Heart left ventricle (tissue), 16 donors: ENCODE data around the gene PRMT7. TPM values are rescaled to one million over a fixed set of nuclear protein-coding genes. Genes with fewer than 3 reads are reported as not detected.

ENCODE experiments used
- ATAC-seq, 4 donors: fragments of 200-7000 bp; cut with Tn5 transposase; one replicate each; pipeline ENCODE4 v1.9.1; 2020 to 2022; ENCODE audit warnings: moderate library complexity in 4 of 4, mild to moderate bottlenecking in 3 of 4, moderate number of reproducible peaks in 1 of 4
- DNase-seq, 5 donors: peaks; one replicate each; pipeline ENCODE4 v3.0.0-alpha.2; 2020
- H3K27ac ChIP-seq, 12 donors: fragments of 200-600 bp; sonication (generic) in 4 of 12; one replicate each; pipeline versions ENCODE4 v1.5.0 to v1.8.0; 2016 to 2022; ENCODE audit warnings: mild to moderate bottlenecking in 2 of 12
- H3K27me3 ChIP-seq, 9 donors: fragments of 200-600 bp; sonication (generic) in 2 of 9; one replicate each; pipeline versions ENCODE4 v1.5.1 to v1.8.0; 2016 to 2022; ENCODE audit warnings: mild to moderate bottlenecking in 3 of 9
- H3K36me3 ChIP-seq, 9 donors: fragments of 200-600 bp; sonication (generic) in 2 of 9; one replicate each; pipeline versions ENCODE4 v1.5.0 to v1.8.0; 2018 to 2022; ENCODE audit warnings: mild to moderate bottlenecking in 2 of 9
- H3K4me1 ChIP-seq, 12 donors: fragments of 200-600 bp; sonication (generic) in 4 of 12; one replicate each; pipeline versions ENCODE4 v1.5.0 to v1.8.0; 2016 to 2022; ENCODE audit warnings: mild to moderate bottlenecking in 3 of 12
- H3K4me3 ChIP-seq, 12 donors: fragments of 200-600 bp; sonication (generic) in 4 of 12; one replicate each; pipeline versions ENCODE4 v1.5.0 to v1.8.0; 2017 to 2022; ENCODE audit warnings: mild to moderate bottlenecking in 9 of 12, moderate library complexity in 4 of 12
- H3K9me3 ChIP-seq, 12 donors: fragments of 200-600 bp; sonication (generic) in 4 of 12; one replicate each; pipeline versions ENCODE4 v1.5.0 to v1.8.0; 2016 to 2022; ENCODE audit warnings: mild to moderate bottlenecking in 1 of 12
- CTCF ChIP-seq, 12 donors: fragments of 200-600 bp; sonication (generic) in 4 of 12; IDR thresholded peaks; one replicate each; pipeline versions ENCODE4 v1.5.0 to v1.8.0; 2018 to 2022; ENCODE audit warnings: antibody characterized with exemption in 12 of 12, mild to moderate bottlenecking in 5 of 12
- POLR2A ChIP-seq, 2 donors: fragments of 450-650 bp; IDR thresholded peaks; one replicate each; pipeline ENCODE4 v1.6.1; 2017; ENCODE audit warnings: antibody characterized with exemption in 2 of 2, mild to moderate bottlenecking in 2 of 2, moderate library complexity in 2 of 2
- WGBS, 4 donors: extraction: QIAGEN DNeasy Blood & Tissue Kit in 2 of 4; methylation state at CpG; one replicate each; pipeline versions ENCODE4 v1.1.5 to v1.1.7; 2013 to 2018; 5-methylcytosine and 5-hydroxymethylcytosine counted together
- intact Hi-C, 10 donors: fragments of 100-400 bp; cut with DNase I; formaldehyde crosslinking; loops; one replicate each; pipeline versions ENCODE4 v1.11.1 to v1.14.2; 2022
- polyA plus RNA-seq, 2 donors: library from polyadenylated mRNA; stranded (reverse); fragments of 200-250 nt; gene quantifications; one replicate each; pipeline ENCODE4 v1.2.3, GENCODE V29; 2013
- total RNA-seq, 9 donors: library from RNA; depleted of rRNA in 2 of 9; stranded (reverse); fragments of >200 nt in 2 of 9; fragmentation: NEBNext Ultra II Directional in 3 of 9; extraction: Animal tissue kit (Norgen Biotek cat#: 25700) in 3 of 9; gene quantifications; one replicate each; pipeline versions ENCODE4 v1.1.0 to v1.2.4, GENCODE V29; 2016 to 2023
- donor health status: ischemic (EF 13 %, LVEDD 7.1; RV severe dilation, severe dysfunction).
- donor health status: healthy with polysubstance abuse.
- donor health status: DM: no; HTN: yes; CAD: no.
- donor health status: DM: no; HTN: no; CAD: no.
- donor health status: ischemic (EF 25% LVEDD 6.9; RV normal size, moderate dysfunction).
- donor health status: ischemic (EF 25% LVEDD 5.7; RV mildly dilated, moderate dysfunction).
- donor health status: healthy.
- donor health status: DM: yes; HTN: yes; CAD: no.
- donor health status: ischemic (EF 35%, LVEDD 5.7; RV mildly dilated, moderate dysfunction).
- donor health status: nonischemic (EF 11% LVEDD 7.7; RV severe dilation, severe dysfunction).
- donor health status: DM: yes; HTN: yes; CAD: no.
- donor health status: PGD.
- donor health status: ischemic (EF 29% LVEDD 5.4; RV normal size, mild dysfunction).
- donor health status: nonischemic (EF 23%, LVEDD 6.1; RV moderate dilation, normal function).

PRMT7 gene
- total and polyA plus RNA-seq, 11 donors, result 21.0 to 37.4 (median 30.7) TPM

GRCh38 chr16:68379472-68380347, 68.9 kb downstream of the PRMT7 start:
- ATAC-seq (no peak), DNase-seq (peak in 1 of 5 donors; percentile 42)
- WGBS, 4 donors, result 74 to 84% (median 81%) methylated on average over 15 to 18 of the region's 18 CpGs
- Histone ChIP-seq H3K4me3 (no peak overlapping the region), H3K27ac (no peak overlapping the region), H3K4me1 (no peaks in the 10 kb centered on the region), H3K9me3 (no peaks in the 10 kb centered on the region), H3K36me3 (no peaks in the 10 kb centered on the region), H3K27me3 (no peaks in the 10 kb centered on the region)
- intact Hi-C loops, result no loop called here
- no peak for TF ChIP-seq CTCF (IDR thresholded peaks at IDR 0.05)
- no peak for TF ChIP-seq POLR2A (IDR thresholded peaks at IDR 0.05)

- H3K4me3 ChIP-seq, result no peak overlapping the region
- H3K27me3 ChIP-seq, result no peaks in the 10 kb centered on the region
- no peak for TF ChIP-seq CTCF (IDR thresholded peaks at IDR 0.05)
- no peak for TF ChIP-seq POLR2A (IDR thresholded peaks at IDR 0.05)
- no peaks in the 10 kb centered on the region for H3K4me1 ChIP-seq
- intact Hi-C loops, result no loop called here
- WGBS, 4 donors, result 83 to 96% (median 93%) methylated on average over 4 to 5 of the region's 5 CpGs
- DNase-seq, result peak in 2 of 5 donors; percentile 9 to 50
- ATAC-seq, result no peak
- H3K27ac ChIP-seq, result no peak overlapping the region
- H3K36me3 ChIP-seq, result no peaks in the 10 kb centered on the region
- no peaks in the 10 kb centered on the region for H3K9me3 ChIP-seq
Observed at GRCh38 chr16:68380348-68380670, 69.5 kb downstream of the PRMT7 start.

DNA sequence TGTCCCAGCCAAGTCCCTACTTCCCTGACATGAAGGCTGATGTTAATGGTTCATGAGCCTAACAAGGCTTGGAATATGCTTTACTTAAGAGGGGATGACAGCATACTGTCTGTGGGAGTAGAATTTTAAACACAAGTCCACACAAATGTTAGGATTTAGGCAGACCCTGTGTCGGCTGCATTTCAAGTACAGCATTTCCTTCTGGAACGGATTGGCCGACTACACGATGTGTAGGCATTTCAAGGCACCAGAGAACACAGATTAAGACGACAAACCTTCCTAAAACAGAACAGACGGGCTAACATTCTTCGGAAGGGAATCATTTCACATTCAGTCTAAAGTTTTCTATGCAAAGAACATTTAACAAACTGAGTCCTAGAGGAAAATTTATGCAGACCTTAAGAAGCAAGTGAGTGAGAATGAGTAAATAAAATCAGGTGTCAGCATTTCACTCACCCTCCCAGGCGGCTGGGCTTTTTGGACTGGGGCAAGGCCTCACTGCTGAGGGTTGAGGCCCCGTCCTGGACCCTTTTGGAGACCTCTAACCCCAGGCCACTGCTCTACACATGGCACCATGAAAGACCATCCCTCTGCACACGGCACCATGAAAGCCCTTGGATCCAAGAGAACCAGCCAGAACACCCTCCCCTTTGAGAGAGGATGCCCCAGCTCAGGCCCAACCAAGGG, 70.0 kb downstream of the PRMT7 start:
- ATAC-seq (no peak), DNase-seq (peak in 1 of 5 donors; percentile 48)
- no peak for TF ChIP-seq CTCF (IDR thresholded peaks at IDR 0.05)
- no peak for TF ChIP-seq POLR2A (IDR thresholded peaks at IDR 0.05)
- Histone ChIP-seq H3K27ac (no peak overlapping the region), H3K4me3 (no peak overlapping the region), H3K36me3 (no peaks in the 10 kb centered on the region), H3K4me1 (no peaks in the 10 kb centered on the region), H3K27me3 (no peaks in the 10 kb centered on the region), H3K9me3 (no peaks in the 10 kb centered on the region)
- intact Hi-C loops, result no loop called here
- 87 to 88% (median 88%) methylated on average over 10 of the region's 10 CpGs for whole genome bisulfite sequencing, 4 donors

- WGBS, 4 donors, result 75 to 83% (median 82%) methylated on average over 7 of the region's 7 CpGs
- Histone ChIP-seq H3K27ac (no peak overlapping the region), H3K4me3 (no peak overlapping the region), H3K27me3 (no peaks in the 10 kb centered on the region), H3K9me3 (no peaks in the 10 kb centered on the region), H3K4me1 (no peaks in the 10 kb centered on the region), H3K36me3 (no peaks in the 10 kb centered on the region)
- ATAC-seq, result no peak
- peak in 1 of 5 donors; percentile 10 for DNase-seq
- intact Hi-C loops, result no loop called here
- no peak for TF ChIP-seq POLR2A (IDR thresholded peaks at IDR 0.05)
- no peak for TF ChIP-seq CTCF (IDR thresholded peaks at IDR 0.05)
Observed at GRCh38 chr16:68381363-68381724, 70.5 kb downstream of the PRMT7 start.
